HS-5 (cell line): ENCODE results near the gene DISC1.

Experiments
- DNase-seq: peaks from one replicate; pipeline ENCODE4 v3.0.0-alpha.2; 2012; ENCODE audit warnings: low read depth

DISC1 gene

DNA sequence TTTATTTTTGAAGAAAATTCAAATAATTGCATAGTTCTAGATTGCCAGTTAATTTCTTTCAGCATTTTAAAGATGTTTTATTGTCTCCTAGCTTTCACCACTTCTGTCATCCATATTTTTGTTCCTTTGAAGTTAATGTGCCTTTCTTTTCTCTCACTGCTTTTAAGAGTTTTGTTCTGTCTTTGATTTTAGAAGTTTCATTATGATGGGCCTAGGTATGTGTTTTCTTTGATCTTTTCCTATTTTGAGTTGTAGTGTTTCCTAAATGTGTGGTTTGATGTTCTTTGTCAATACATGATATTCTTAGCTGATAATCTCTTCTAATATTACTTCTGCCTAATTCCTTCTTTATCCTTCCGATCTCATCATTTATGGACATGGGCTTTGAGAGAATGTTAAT lies 378.7 kb downstream of the DISC1 start:
- no peak for DNase-seq

DNA sequence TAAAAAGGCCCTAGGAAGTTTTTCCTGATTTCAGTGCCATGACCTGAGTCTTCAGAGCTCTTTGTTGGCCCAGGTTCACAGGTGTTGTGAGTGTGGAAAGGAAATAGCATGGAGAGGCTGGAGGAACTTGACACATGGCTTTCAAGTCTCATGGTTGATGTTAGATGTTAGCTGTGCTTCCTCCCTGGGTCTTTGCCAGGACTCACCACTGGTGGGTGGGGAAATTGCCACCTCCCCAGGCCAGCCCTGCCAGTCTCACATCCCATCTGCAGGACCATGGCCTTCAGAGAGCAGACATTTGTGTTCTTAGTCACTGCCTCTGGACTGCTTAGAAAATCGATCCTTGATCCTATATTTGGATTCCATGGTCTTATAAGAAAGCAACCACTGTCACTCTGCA lies 383.2 kb downstream of the DISC1 start:
- DNase-seq, result no peak

DNA sequence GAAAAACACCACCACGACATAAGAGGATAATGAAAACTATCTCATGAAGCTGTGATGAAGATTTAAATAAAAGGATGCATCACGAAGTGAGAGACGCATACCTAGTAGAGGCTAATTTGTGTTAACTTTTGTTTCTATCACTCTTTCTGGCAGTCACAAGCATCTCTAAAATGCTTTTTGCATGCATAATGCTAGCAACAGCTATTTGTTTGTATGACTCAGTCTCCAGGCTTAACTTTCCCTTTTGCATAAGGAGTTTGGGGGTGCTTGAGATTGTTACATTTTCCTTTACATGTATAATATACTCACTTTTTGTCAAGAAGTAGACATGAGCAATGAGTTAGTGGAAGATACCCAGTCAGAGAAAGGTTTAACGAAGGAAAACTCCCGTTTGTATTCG lies 385.4 kb downstream of the DISC1 start:
- no peak for DNase-seq

GRCh38 chr1:232012773-232013386 lies 386.3 kb downstream of the DISC1 start:
- no peak for DNase-seq

GRCh38 chr1:232014941-232015340 lies 388.4 kb downstream of the DISC1 start:
- DNase-seq, result no peak

DNA sequence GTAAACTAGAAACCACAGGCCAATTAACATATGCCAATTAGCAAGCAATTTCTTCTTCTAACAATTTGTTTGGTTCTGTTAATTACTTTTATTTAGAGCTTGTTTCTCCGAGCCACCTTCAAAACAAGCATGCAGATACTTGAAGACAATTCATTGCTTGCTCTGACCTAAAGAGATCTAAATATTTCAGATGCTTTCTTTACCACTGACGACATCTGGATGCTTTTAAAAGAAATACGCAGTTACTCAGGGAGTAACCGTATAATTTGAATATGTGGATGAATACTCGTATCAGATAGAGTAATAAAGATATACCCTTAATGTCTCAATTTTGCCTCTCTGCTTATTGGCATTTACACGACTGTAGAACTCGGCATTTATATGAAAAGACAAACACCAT lies 390.0 kb downstream of the DISC1 start:
- DNase-seq, result no peak

DNA sequence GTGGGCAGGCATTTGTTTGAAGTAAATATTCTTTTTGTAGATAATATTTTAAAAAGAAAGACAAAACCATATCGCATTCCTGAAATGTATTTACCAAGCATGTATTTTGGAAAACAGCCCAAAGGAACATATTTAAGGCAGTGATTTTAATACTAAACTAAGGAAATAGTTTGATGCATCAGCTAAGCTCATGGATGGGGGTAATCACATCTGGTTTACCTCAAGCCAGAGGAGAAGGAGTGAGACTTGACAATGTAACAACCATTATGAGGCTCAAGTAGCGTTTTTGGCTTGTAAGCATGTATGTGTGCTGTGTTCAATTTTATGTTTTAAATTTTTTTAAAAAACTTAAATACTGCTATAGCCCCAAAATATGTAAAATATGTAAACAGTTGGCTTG lies 390.5 kb downstream of the DISC1 start:
- DNase-seq, result no peak

- no peak for DNase-seq
These were observed 391.2 kb downstream of the DISC1 start for GRCh38 chr1:232017759-232018158.

- DNase-seq, result no peak
These were observed 391.8 kb downstream of the DISC1 start for GRCh38 chr1:232018231-232019025.

GRCh38 chr1:232019026-232019340 lies 392.4 kb downstream of the DISC1 start:
- DNase-seq, result no peak

- DNase-seq, result no peak
These were observed 393.8 kb downstream of the DISC1 start for GRCh38 chr1:232020352-232020751.

GRCh38 chr1:232029315-232029714 lies 402.7 kb downstream of the DISC1 start:
- DNase-seq, result no peak

- no peak for DNase-seq
These were observed 404.6 kb downstream of the DISC1 start for GRCh38 chr1:232031156-232031555.

GRCh38 chr1:232033285-232033684 lies 406.7 kb downstream of the DISC1 start:
- DNase-seq, result no peak

DNA sequence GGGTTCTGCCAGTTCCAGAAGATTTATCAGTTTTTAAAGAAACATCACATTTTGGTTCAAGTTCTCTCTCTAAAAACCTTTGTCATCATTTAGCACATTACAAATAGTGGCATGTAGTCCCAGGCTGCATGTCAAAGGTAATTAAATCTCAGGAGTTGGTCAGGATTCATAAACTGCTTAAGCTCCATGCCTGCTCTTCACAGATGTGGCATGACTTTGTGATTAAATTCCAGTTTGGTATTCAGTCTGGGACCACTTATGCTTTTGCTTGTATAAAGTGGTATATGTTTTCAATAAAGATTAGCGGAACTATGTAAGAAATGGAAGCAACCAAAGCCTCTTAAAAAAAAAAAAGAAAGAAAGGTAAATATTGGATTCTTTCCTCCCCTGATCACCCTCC lies 408.0 kb downstream of the DISC1 start:
- DNase-seq, result no peak

GRCh38 chr1:232036181-232036933 lies 409.8 kb downstream of the DISC1 start:
- no peak for DNase-seq

DNA sequence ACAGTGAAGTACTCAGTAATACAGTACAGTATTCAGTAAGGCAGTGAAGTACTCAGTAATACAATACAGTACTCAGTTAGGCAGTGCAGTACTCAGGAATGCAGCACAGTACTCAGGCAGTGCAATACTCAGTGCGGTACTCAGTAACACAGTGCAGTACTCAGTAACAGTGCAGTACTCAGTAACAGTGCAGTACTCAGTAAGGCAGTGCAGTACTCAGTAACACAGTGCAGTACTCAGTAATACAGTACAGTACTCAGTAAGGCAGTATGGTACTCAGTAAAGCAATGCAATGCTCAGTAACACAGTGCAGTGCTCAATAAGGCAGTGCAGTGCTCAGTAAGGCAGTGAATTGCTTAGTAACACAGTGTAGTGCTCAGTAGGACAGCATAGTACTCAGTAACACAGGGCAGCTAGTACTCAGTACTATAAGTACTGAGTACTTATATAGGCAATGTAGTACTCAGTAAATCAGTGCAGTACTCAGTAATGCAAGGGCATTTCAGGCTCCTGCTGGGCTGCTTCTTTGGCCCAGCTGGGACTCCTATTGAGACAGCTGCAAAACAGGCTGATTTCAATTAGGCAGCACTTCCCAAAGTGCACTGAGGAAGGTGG lies 411.3 kb downstream of the DISC1 start:
- no peak for DNase-seq

GRCh38 chr1:232038706-232039677 lies 412.4 kb downstream of the DISC1 start:
- no peak for DNase-seq

- DNase-seq, result no peak
These were observed 413.7 kb downstream of the DISC1 start for GRCh38 chr1:232040260-232040659.

- DNase-seq, result no peak
These were observed 418.1 kb downstream of the DISC1 start for GRCh38 chr1:232044728-232045127.

DNA sequence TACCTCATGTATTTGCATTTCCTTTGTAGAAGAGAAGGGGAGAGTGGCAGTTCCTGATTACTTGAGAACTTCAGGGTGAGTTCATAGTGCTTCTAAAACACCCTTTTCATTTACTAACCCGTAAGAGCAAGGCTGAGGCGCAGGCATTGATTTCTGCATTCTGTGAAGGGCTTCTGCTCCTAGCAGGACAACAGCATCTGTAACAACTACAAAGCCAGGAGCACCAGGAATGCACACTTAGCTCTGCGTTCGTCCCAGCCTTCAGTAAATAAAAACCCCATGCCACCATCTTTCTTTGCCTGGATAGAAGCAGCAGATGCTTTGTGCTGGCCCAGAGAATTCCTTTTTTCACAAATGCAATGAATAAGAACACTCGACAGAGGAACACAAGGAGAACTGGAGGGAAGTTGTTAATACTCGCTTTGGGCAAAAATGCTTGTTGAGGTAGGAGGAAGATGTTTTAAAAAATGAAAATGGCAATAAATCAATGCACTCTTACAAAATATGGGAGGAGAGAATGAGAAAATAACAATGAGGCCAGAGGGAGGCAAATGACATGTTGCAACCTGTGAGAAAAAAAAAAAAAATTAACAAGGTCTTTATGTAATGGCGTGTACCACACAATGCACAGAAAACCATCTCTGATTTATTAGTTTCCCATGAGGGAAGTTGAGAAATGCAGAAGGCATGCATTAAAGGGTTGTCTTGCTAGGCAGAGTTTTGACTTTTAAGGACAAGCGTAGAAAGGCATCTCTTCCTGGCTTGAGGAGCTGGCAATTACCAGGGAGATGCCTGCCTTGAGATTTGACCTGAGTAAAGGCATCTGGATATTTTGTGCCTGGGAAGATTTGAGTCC lies 418.8 kb downstream of the DISC1 start:
- DNase-seq, result no peak
